ENCODE data around the gene RELA. TPM values are rescaled to one million over a fixed set of nuclear protein-coding genes. Genes with fewer than 3 reads are reported as not detected.
"Not testable (repeated sequence)": the region's sequence is repeated elsewhere in the genome, so short reads cannot be mapped to it uniquely, and the experiment has no call there.

The RELA gene
- total RNA-seq, 4 donors from 2014 or later = 29.4 to 49.4 (median 47.5) TPM

GRCh38 chr11:65692367-65692766 is 29.7 kb upstream of the RELA start:
- H3K9me3 ChIP-seq = no peaks in the 10 kb centered on the region
- peaks cover 0 to 19% (median 7%) of the 10 kb centered on the region in 3 donors for H3K4me1 ChIP-seq
- intact Hi-C loops (cut with DNase I) = no loop called here
- no peaks in the 10 kb centered on the region for H3K27me3 ChIP-seq
- no peaks in the 10 kb centered on the region for H3K36me3 ChIP-seq
- peak overlapping the region in 1 of 4 donors; percentile 22 for H3K27ac ChIP-seq
- DNase-seq = no peak
- WGBS, 2 donors = 68 to 72% methylated on average over 11 of the region's 11 CpGs
- H3K4me3 ChIP-seq = no peak overlapping the region
- TF ChIP-seq CTCF (IDR thresholded peaks at IDR 0.05) (no peak), POLR2A (IDR thresholded peaks at IDR 0.05) (no peak)

- H3K9me3 ChIP-seq; H3K4me3 ChIP-seq; intact Hi-C loops (cut with DNase I); DNase-seq; H3K36me3 ChIP-seq; H3K27me3 ChIP-seq: not testable (repeated sequence)
- Histone ChIP-seq H3K27ac (peak overlapping the region in 1 of 4 donors; percentile 22), H3K4me1 (peaks cover 0 to 19% (median 7%) of the 10 kb centered on the region in 3 donors)
- WGBS, 2 donors = 84% methylated on average over 8 of the region's 8 CpGs
Observed at GRCh38 chr11:65691847-65692246, 29.1 kb upstream of the RELA start.

- no peak for TF ChIP-seq CTCF (IDR thresholded peaks at IDR 0.05)
- TF ChIP-seq POLR2A (IDR thresholded peaks at IDR 0.05) = no peak
- Histone ChIP-seq H3K36me3 (no peaks in the 10 kb centered on the region), H3K4me1 (no peaks in the 10 kb centered on the region), H3K27me3 (no peaks in the 10 kb centered on the region), H3K9me3 (no peaks in the 10 kb centered on the region), H3K27ac (peak overlapping the region in 3 of 4 donors; percentile 44 to 57 (median 51)), H3K4me3 (no peak overlapping the region)
- intact Hi-C loops (cut with DNase I) = no loop called here
- no peak for DNase-seq
- WGBS, 2 donors = 71 to 74% methylated on average over 6 to 8 of the region's 8 CpGs
Observed at GRCh38 chr11:65685981-65686380, 23.3 kb upstream of the RELA start.

- H3K4me3 ChIP-seq; H3K4me1 ChIP-seq; H3K27ac ChIP-seq; DNase-seq; H3K9me3 ChIP-seq; H3K27me3 ChIP-seq; intact Hi-C loops (cut with DNase I); H3K36me3 ChIP-seq: not testable (repeated sequence)
- WGBS, 2 donors = 78 to 85% methylated on average over 3 to 6 of the region's 6 CpGs
Observed at GRCh38 chr11:65683480-65683879, 20.8 kb upstream of the RELA start.

GRCh38 chr11:65680192-65680743 is 17.6 kb upstream of the RELA start:
- DNase-seq = no peak
- Histone ChIP-seq H3K9me3 (no peaks in the 10 kb centered on the region), H3K27me3 (no peaks in the 10 kb centered on the region), H3K4me3 (no peak overlapping the region), H3K36me3 (no peaks in the 10 kb centered on the region), H3K27ac (no peak overlapping the region), H3K4me1 (no peaks in the 10 kb centered on the region)
- no peak for TF ChIP-seq CTCF (IDR thresholded peaks at IDR 0.05)
- WGBS, 2 donors = 74 to 100% methylated on average over 2 to 5 of the region's 5 CpGs
- intact Hi-C loops (cut with DNase I) = no loop called here

GRCh38 chr11:65672982-65673381 is 10.3 kb upstream of the RELA start:
- no peaks in the 10 kb centered on the region for H3K27me3 ChIP-seq
- intact Hi-C loops (cut with DNase I) = no loop called here

More at GRCh38 chr11:65672982-65673381, 10.3 kb upstream of the RELA start:
- Histone ChIP-seq H3K9me3 (no peaks in the 10 kb centered on the region), H3K27ac (no peak overlapping the region), H3K4me3 (no peak overlapping the region), H3K4me1 (no peaks in the 10 kb centered on the region), H3K36me3 (no peaks in the 10 kb centered on the region)
- no peak for DNase-seq
- WGBS, 2 donors = 89% methylated on average over 2 of the region's 2 CpGs
- no peak for TF ChIP-seq CTCF (IDR thresholded peaks at IDR 0.05)

Data from esophagus squamous epithelium (tissue), 5 donors.